Right cardiac atrium (tissue), 5 donors: ENCODE measurements around the gene SGO2. TPM values are rescaled to one million over a fixed set of nuclear protein-coding genes. Genes with fewer than 3 reads are reported as not detected.
A peak's percentile ranks its signal among the peaks of the same experiment; 100 is the strongest.

ENCODE experiments used
- ATAC-seq, 2 donors: fragments of 200-7000 bp; cut with Tn5 transposase; one replicate each; pipeline versions ENCODE4 v1.8.0 to v1.9.1; 2020; ENCODE audit warnings: moderate library complexity in 2 of 2, mild to moderate bottlenecking in 1 of 2
- DNase-seq, 3 donors: peaks; one replicate each; pipeline ENCODE4 v3.0.0-alpha.2; 2020
- H3K27ac ChIP-seq: one replicate; pipeline ENCODE4 v1.5.1; 2013; ENCODE audit warnings: mild to moderate bottlenecking, low read length, control low read depth, moderate library complexity
- H3K27me3 ChIP-seq: one replicate; pipeline ENCODE4 v1.6.1; 2013; ENCODE audit not compliant: control insufficient read depth, insufficient read depth
- H3K4me1 ChIP-seq: one replicate; pipeline ENCODE4 v1.6.1; 2013; ENCODE audit warnings: low read length; ENCODE audit not compliant: control insufficient read depth, insufficient read depth
- H3K4me3 ChIP-seq: one replicate; pipeline ENCODE4 v1.5.1; 2013; ENCODE audit warnings: low read length, control low read depth
- H3K9me3 ChIP-seq: one replicate; pipeline ENCODE4 v1.6.1; 2013; ENCODE audit warnings: low read length; ENCODE audit not compliant: control insufficient read depth
- WGBS: extraction: QIAGEN DNeasy Blood & Tissue Kit; methylation state at CpG from one replicate; pipeline ENCODE4 v1.1.7; 2013; 5-methylcytosine and 5-hydroxymethylcytosine counted together
- intact Hi-C, 4 donors: fragments of 100-400 bp; cut with DNase I; formaldehyde crosslinking; loops; one replicate each; pipeline versions ENCODE4 v1.11.0 to v1.14.0; 2022 to 2023
- long read RNA-seq, 4 donors: library from polyadenylated mRNA; unstranded; transcript quantifications; one replicate each; pipeline ENCODE4 v2.0.0, GENCODE V29; 2020 to 2021
- polyA plus RNA-seq: library from polyadenylated mRNA; stranded (reverse); fragments of 200-250 nt; gene quantifications from one replicate; pipeline ENCODE4 v1.2.3, GENCODE V29; 2013
- total RNA-seq, 4 donors: library from RNA; stranded (reverse); fragmentation: NEBNext Ultra II Directional; extraction: Animal tissue kit (Norgen Biotek cat#: 25700); gene quantifications; one replicate each; pipeline ENCODE4 v1.2.1, GENCODE V29; 2021
- donor health status: healthy with polysubstance abuse.
- donor health status: DM: no; HTN: yes; CAD: no.
- donor health status: DM: no; HTN: no; CAD: no.
- donor health status: DM: no; HTN: yes; CAD: no; lungs with severe emphysema.
- donor health status: DM: yes; HTN: yes; CAD: no.

SGO2 gene
- total RNA-seq (1 to 10 TPM; 1.1 to 2.6 (median 1.8) TPM), polyA plus RNA-seq (0.81 TPM)
- long read RNA-seq, donor 1, partial matches to known transcripts: 1 of 1 reads
- long read RNA-seq, donor 1, other reads (novel, unspliced or antisense): 0 of 1 reads
- long read RNA-seq, donor 2, full-length matches to known transcripts: 1 of 1 reads
- long read RNA-seq, donor 2, partial matches to known transcripts: 0 of 1 reads
- long read RNA-seq, donor 2, other reads (novel, unspliced or antisense): 0 of 1 reads
- long read RNA-seq, donor 3, partial matches to known transcripts: 1 of 2 reads
- long read RNA-seq, donor 3, other reads (novel, unspliced or antisense): 1 of 2 reads
- long read RNA-seq, donor 4, partial matches to known transcripts: 1 of 1 reads
- long read RNA-seq, donor 4, other reads (novel, unspliced or antisense): 0 of 1 reads

GRCh38 chr2:200525882-200526651, at the start of gene SGO2:
SGO2 (plus strand) TSS chr2:200526207; CDS start chr2:200532976, 6,769 bp downstream.
- DNase-seq (peak; percentile 95 to 98 (median 97)), ATAC-seq (peak; percentile 100)
- WGBS: under 1% methylated on average over 56 of the region's 56 CpGs
- H3K27ac ChIP-seq: no peak within 1 kb of the TSS
- intact Hi-C loops: no loop called here
- no peaks in the 10 kb centered on the region for H3K27me3 ChIP-seq
- H3K4me3 ChIP-seq: peak within 1 kb of the TSS; percentile 70
- no peaks in the 10 kb centered on the region for H3K9me3 ChIP-seq
- no peaks in the 10 kb centered on the region for H3K4me1 ChIP-seq

- H3K4me3 ChIP-seq: no peak overlapping the region
- WGBS: 64% methylated on average over 8 of the region's 8 CpGs
Measured at GRCh38 chr2:200476836-200477235, 49.2 kb upstream of the SGO2 start.

GRCh38 chr2:200477667-200478131, 48.3 kb upstream of the SGO2 start:
- ATAC-seq (peak; percentile 93 to 95), DNase-seq (peak; percentile 83 to 89 (median 88))
- peak overlapping the region; percentile 78 for H3K27ac ChIP-seq
- intact Hi-C loops: loop anchor here in 3 of 4 donors (2.0 to 10.0 kb wide), 5 partner anchors 163 to 500 kb away; partner anchors contain the start of gene SPATS2L (in 2 of the 3)
- H3K27me3 ChIP-seq: no peaks in the 10 kb centered on the region
- no peaks in the 10 kb centered on the region for H3K9me3 ChIP-seq
- WGBS: 60% methylated on average over 21 of the region's 21 CpGs
- no peaks in the 10 kb centered on the region for H3K4me1 ChIP-seq
- H3K4me3 ChIP-seq: peak overlapping the region; percentile 43

More at GRCh38 chr2:200476836-200477235, 49.2 kb upstream of the SGO2 start:
- no peaks in the 10 kb centered on the region for H3K4me1 ChIP-seq
- no peaks in the 10 kb centered on the region for H3K27me3 ChIP-seq
- no peaks in the 10 kb centered on the region for H3K9me3 ChIP-seq
- peak; percentile 36 to 42 for ATAC-seq
- intact Hi-C loops: loop anchor here in 3 of 4 donors (5.0 to 10.0 kb wide), 4 partner anchors 162 to 500 kb away; partner anchors contain the start of gene SPATS2L (in 2 of the 3)
- no peak overlapping the region for H3K27ac ChIP-seq
- no peak for DNase-seq

GRCh38 chr2:200479692-200480265, 46.2 kb upstream of the SGO2 start:
- DNase-seq (no peak), ATAC-seq (no peak)
- Histone ChIP-seq H3K9me3 (no peaks in the 10 kb centered on the region), H3K4me3 (no peak overlapping the region), H3K27ac (no peak overlapping the region), H3K4me1 (no peaks in the 10 kb centered on the region), H3K27me3 (no peaks in the 10 kb centered on the region)
- 65% methylated on average over 8 of the region's 8 CpGs for WGBS
- intact Hi-C loops: loop anchor here (2.0 to 10.0 kb wide), 5 partner anchors 165 to 502 kb away; partner anchors contain the start of gene SPATS2L (in 3 of the 4)

- ATAC-seq (no peak), DNase-seq (no peak)
- Histone ChIP-seq H3K4me3 (no peak overlapping the region), H3K9me3 (no peaks in the 10 kb centered on the region), H3K4me1 (no peaks in the 10 kb centered on the region), H3K27me3 (no peaks in the 10 kb centered on the region), H3K27ac (no peak overlapping the region)
- intact Hi-C loops: loop anchor here in 1 of 4 donors (5.0 to 10.0 kb wide), 2 partner anchors 177 to 500 kb away; partner anchors contain the start of gene SPATS2L
Measured at GRCh38 chr2:200482194-200482593, 43.8 kb upstream of the SGO2 start.

GRCh38 chr2:200483729-200484198, 42.2 kb upstream of the SGO2 start:
- no peak for DNase-seq
- Histone ChIP-seq H3K27me3 (no peaks in the 10 kb centered on the region), H3K9me3 (no peaks in the 10 kb centered on the region), H3K4me3 (no peak overlapping the region), H3K27ac (no peak overlapping the region), H3K4me1 (no peaks in the 10 kb centered on the region)
- 54% methylated on average over 4 of the region's 4 CpGs for WGBS
- intact Hi-C loops: loop anchor here in 1 of 4 donors (5.0 to 10.0 kb wide), 2 partner anchors 179 to 501 kb away; partner anchors contain the start of gene SPATS2L
- ATAC-seq: peak; percentile 27 to 55

- DNase-seq: no peak
- Histone ChIP-seq H3K27ac (no peak overlapping the region), H3K9me3 (no peaks in the 10 kb centered on the region), H3K27me3 (no peaks in the 10 kb centered on the region), H3K4me3 (no peak overlapping the region), H3K4me1 (no peaks in the 10 kb centered on the region)
- ATAC-seq: no peak
- intact Hi-C loops: loop anchor here in 1 of 4 donors (5.0 to 10.0 kb wide), 2 partner anchors 180 to 503 kb away; partner anchors contain the start of gene SPATS2L
- WGBS: 62% methylated on average over 3 of the region's 3 CpGs
Measured at GRCh38 chr2:200484934-200485333, 41.1 kb upstream of the SGO2 start.

GRCh38 chr2:200486529-200486928, 39.5 kb upstream of the SGO2 start:
- ATAC-seq (no peak), DNase-seq (no peak)
- Histone ChIP-seq H3K27me3 (no peaks in the 10 kb centered on the region), H3K4me3 (no peak overlapping the region), H3K4me1 (no peaks in the 10 kb centered on the region), H3K27ac (no peak overlapping the region), H3K9me3 (no peaks in the 10 kb centered on the region)
- 64% methylated on average over 2 of the region's 2 CpGs for WGBS
- intact Hi-C loops: loop anchor here in 1 of 4 donors (10.0 kb wide), 1 partner anchor 182 kb away; the partner anchor contains the start of gene SPATS2L

GRCh38 chr2:200488169-200488568, 37.8 kb upstream of the SGO2 start:
- no peak for DNase-seq
- H3K4me1 ChIP-seq: no peaks in the 10 kb centered on the region
- intact Hi-C loops: loop anchor here in 1 of 4 donors (10.0 kb wide), 1 partner anchor 183 kb away; the partner anchor contains the start of gene SPATS2L
- 80% methylated on average over 4 of the region's 4 CpGs for WGBS
- no peak for ATAC-seq
- H3K9me3 ChIP-seq: no peaks in the 10 kb centered on the region
- H3K27me3 ChIP-seq: no peaks in the 10 kb centered on the region
- no peak overlapping the region for H3K27ac ChIP-seq
- H3K4me3 ChIP-seq: no peak overlapping the region

- Histone ChIP-seq H3K27me3 (no peaks in the 10 kb centered on the region), H3K4me3 (no peak overlapping the region), H3K4me1 (no peaks in the 10 kb centered on the region), H3K9me3 (no peaks in the 10 kb centered on the region), H3K27ac (no peak overlapping the region)
- WGBS: 95% methylated on average over 22 of the region's 22 CpGs
- ATAC-seq (no peak), DNase-seq (no peak)
- intact Hi-C loops: no loop called here
Measured at GRCh38 chr2:200490001-200490400, 36.0 kb upstream of the SGO2 start.
